IMR-90 (cell line): ENCODE measurements around the gene PREP.

Experiments used
- BHLHE40 ChIP-seq: fragments of 150-350 bp; IDR thresholded peaks from 2 replicates; pipeline ENCODE4 v1.6.1; 2016; ENCODE audit warnings: mild to moderate bottlenecking, low read depth, low read length
- CTCF ChIP-seq: conservative IDR thresholded peaks from 2 replicates; pipeline ENCODE4 v1.5.1; 2012; ENCODE audit warnings: mild to moderate bottlenecking, low read depth, low read length, improper control_type of control experiment
- NFE2L2 ChIP-seq: fragments of 150-350 bp; IDR thresholded peaks from 2 replicates; pipeline ENCODE4 v1.6.1; 2016; ENCODE audit warnings: low read depth, mild to moderate bottlenecking, low read length
- POLR2A ChIP-seq: IDR thresholded peaks from 2 replicates; pipeline ENCODE4 v1.6.1; 2012; ENCODE audit warnings: mild to moderate bottlenecking, low read depth, low read length
- RCOR1 ChIP-seq: IDR thresholded peaks from 2 replicates; pipeline ENCODE4 v1.6.1; 2012; ENCODE audit warnings: mild to moderate bottlenecking, low read length, improper control_type of control experiment; ENCODE audit not compliant: insufficient replicate concordance
- RFX5 ChIP-seq: IDR thresholded peaks from 2 replicates; pipeline ENCODE4 v1.8.0; 2012; ENCODE audit warnings: low read depth, mild to moderate bottlenecking, low read length, moderate library complexity

GRCh38 chr6:105251689-105252088 is 151.2 kb downstream of the PREP start:
- TF ChIP-seq CTCF: no peak
- TF ChIP-seq RCOR1: no peak
- no peak for TF ChIP-seq NFE2L2
- no peak for TF ChIP-seq RFX5
- TF ChIP-seq POLR2A: no peak
- TF ChIP-seq BHLHE40: no peak
